ENCODE measurements around the gene NACA2. TPM values are rescaled to one million over a fixed set of nuclear protein-coding genes. Genes with fewer than 3 reads are reported as not detected.

NACA2 gene
- total and polyA plus RNA-seq, 2 of the 13 experiments (the other 11 are each of a cell fraction or from before 2014, with no cell fraction given), result 0.21 TPM; not detected in 1

DNA sequence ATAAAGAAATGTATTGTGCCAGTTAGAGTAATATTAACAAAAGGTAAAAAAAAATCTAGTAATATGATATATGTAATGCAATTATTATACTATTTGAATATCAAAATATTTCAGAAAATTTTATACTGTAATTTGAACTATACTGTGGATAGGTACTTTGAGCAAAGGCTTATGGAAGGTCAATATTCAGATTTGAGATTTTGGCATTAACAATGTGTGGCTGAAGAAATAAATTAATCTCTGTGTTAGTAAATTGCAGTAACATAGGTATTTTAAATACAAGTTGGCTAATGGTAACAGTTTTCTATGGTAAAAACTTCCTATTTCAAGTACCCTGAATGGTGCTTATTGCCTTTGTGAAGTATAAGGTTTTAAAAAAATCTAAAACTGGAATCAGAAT lies 23.2 kb upstream of the NACA2 start (continued):
- TF ChIP-seq PAXIP1 (CRISPR knock-in tag; conservative IDR thresholded peaks at IDR 0.05) (no peak), ZNF205 (CRISPR knock-in tag; IDR thresholded peaks at IDR 0.05) (no peak), NKX3-1 (CRISPR knock-in tag; IDR thresholded peaks at IDR 0.05) (no peak), NCOR1 (IDR thresholded peaks at IDR 0.05; ENCODE audit: borderline replicate concordance, low read length) (no peak), GPN1 (CRISPR knock-in tag; IDR thresholded peaks at IDR 0.05; ENCODE audit: borderline replicate concordance) (no peak)

DNA sequence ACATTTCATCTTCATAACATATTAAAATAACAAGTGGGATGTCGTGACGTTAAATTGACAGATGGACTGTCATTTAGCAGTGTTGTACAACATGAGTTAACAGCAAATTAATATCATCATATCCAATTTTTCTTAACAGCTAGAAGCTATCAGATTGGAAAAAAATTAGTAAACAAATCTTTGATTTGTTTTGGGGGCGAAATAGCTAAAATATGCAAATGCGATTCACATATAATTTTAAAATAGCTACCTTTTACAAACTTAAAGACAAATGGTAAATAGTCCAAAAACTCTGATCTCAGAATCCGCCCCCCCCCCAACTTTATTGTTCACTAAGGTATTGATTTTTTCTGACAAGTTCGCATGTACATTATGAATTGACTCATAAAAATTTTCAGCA lies 20.3 kb upstream of the NACA2 start:
- Histone ChIP-seq H4K20me1 (ENCODE audit: insufficient read depth, low read length) (no peaks in the 10 kb centered on the region), H3K36me3 (replicated peaks in 1 of 2; ENCODE audit: control insufficient read depth in 1 of 2, insufficient read depth in 2 of 2, low read length in 2 of 2) (no peaks in the 10 kb centered on the region), H3K27ac (ENCODE audit: extremely low read length, insufficient read depth, low read length) (no peak overlapping the region), H3K79me2 (ENCODE audit: insufficient read depth, low read length) (no peaks in the 10 kb centered on the region), H3K27me3 (ENCODE audit: control insufficient read depth in 1 of 2, insufficient read depth in 2 of 2, low read length in 2 of 2) (no peaks in the 10 kb centered on the region), H2AFZ (ENCODE audit: low read length) (no peak overlapping the region), H3K4me1 (ENCODE audit: insufficient read depth, low read length) (0 out of 2 replicates have a peak, but pooled peaks cover 6% of the 10 kb centered on the region), H3K4me3 (replicated peaks in 1 of 3; ENCODE audit: insufficient read depth in 1 of 3, low read depth in 2 of 3, low read length in 3 of 3) (no peak overlapping the region), H3K9me3 (ENCODE audit: low read length) (no peaks in the 10 kb centered on the region), H3K4me2 (ENCODE audit: low read depth, low read length) (no peak overlapping the region), H3K9ac (ENCODE audit: insufficient read depth, low read depth, low read length) (no peak overlapping the region)
- ChIA-PET POLR2A (no interaction called here), CTCF (ENCODE audit: low intra/inter-chr PET ratio, low total read pairs) (no interaction called here)
- no peak for DNase-seq (ENCODE audit: low spot score)
- intact Hi-C loops (cut with micrococcal nuclease; ENCODE audit: unreplicated experiment) (loop anchor here (10.0 kb wide), 1 partner anchor 1663 kb away; no protein-coding TSS in a partner anchor), in situ Hi-C loops (cut with HindIII; ENCODE audit: extremely low pct_ligation_motif_present, low pct_unique_long_range_greater_than_20kb) (no loop called here)
- no TSS peak for BruUV-seq (replicated peaks)
- no peak for ATAC-seq
- FAIRE-seq, result no peak
- WGBS (ENCODE audit: low lambda C conversion rate), result 51% methylated on average over 6 of the region's 6 CpGs
- TF ChIP-seq SMARCC2 (IDR thresholded peaks at IDR 0.05), result no peak
- TF ChIP-seq RARA (CRISPR knock-in tag; IDR thresholded peaks at IDR 0.05), result no peak
- TF ChIP-seq ZNF17 (CRISPR knock-in tag; IDR thresholded peaks at IDR 0.05), result no peak
- no peak for TF ChIP-seq HNRNPH1 (optimal IDR thresholded peaks at IDR 0.05; ENCODE audit: low read depth, low read length)
- no peak for TF ChIP-seq RXRB (CRISPR knock-in tag; IDR thresholded peaks at IDR 0.05; ENCODE audit: borderline replicate concordance)
- no peak for TF ChIP-seq KLF9 (CRISPR knock-in tag; IDR thresholded peaks at IDR 0.05; ENCODE audit: low read depth)
- TF ChIP-seq DRAP1 (CRISPR knock-in tag; IDR thresholded peaks at IDR 0.05), result no peak
- TF ChIP-seq ZNF883 (CRISPR knock-in tag; IDR thresholded peaks at IDR 0.05; ENCODE audit: not compliant biosample characterization), result no peak
- TF ChIP-seq RORA (CRISPR knock-in tag; IDR thresholded peaks at IDR 0.05), result no peak
- no peak for TF ChIP-seq SNAPC4 (CRISPR knock-in tag; IDR thresholded peaks at IDR 0.05)

Data from HepG2 (cell line).